A549 (cell line): Measurements from ENCODE around the gene ALDH7A1. TPM values are rescaled to one million over a fixed set of nuclear protein-coding genes. Genes with fewer than 3 reads are reported as not detected.
A peak's percentile ranks its signal among the peaks of the same experiment; 100 is the strongest.

Experiments used
- ATAC-seq, 2 experiments: fragments of 200-7000 bp in 1 of 2; fragments of >200 bp in 1 of 2; cut with Nextera tagmentation in 1 of 2; cut with Tn5 transposase in 1 of 2; 3 replicates each; pipeline versions ENCODE4 v1.8.0 to v1.9.1; 2018 to 2020; ENCODE audit warnings: mild to moderate bottlenecking in 1 of 2, moderate library complexity in 1 of 2
- CTCF ChIA-PET: fragments of 300-600 bp; sonication (Branson Sonifier 250); formaldehyde crosslinking; extraction: SDS; loops from one replicate; lab custom pipeline; 2021; ENCODE audit warnings: antibody characterized with exemption, inconsistent platforms; lab: Yijun Ruan, JAX
- POLR2A ChIA-PET: fragments of 350-600 bp; formaldehyde crosslinking; extraction: SDS; loops from one replicate; lab custom pipeline; 2021; ENCODE audit warnings: antibody characterized with exemption, inconsistent platforms; lab: Yijun Ruan, JAX
- DNase-seq, 2 experiments: peaks; one replicate each; pipeline versions ENCODE4 v3.0.0 to v3.0.0-alpha.2; 2011 to 2016; ENCODE audit warnings: low read depth in 1 of 2, low spot score in 1 of 2
- FAIRE-seq: peaks from 2 replicates; lab custom pipeline; 2011; peaks lifted over from hg19 to GRCh38; lab: Jason Lieb, UNC
- H3K27ac ChIP-seq, 2 experiments: fragments of >200 bp; sonication (Bioruptor Twin); formaldehyde crosslinking; 3 replicates each; pipeline ENCODE4 v1.5.1; 2016 to 2017
- H3K4me1 ChIP-seq: fragments of >200 bp; sonication (Bioruptor Twin); formaldehyde crosslinking; 3 replicates; pipeline ENCODE4 v1.6.1; 2016
- H3K4me2 ChIP-seq: fragments of >200 bp; sonication (Bioruptor Twin); formaldehyde crosslinking; 3 replicates; pipeline ENCODE4 v1.6.1; 2016
- H3K4me3 ChIP-seq: fragments of >200 bp; sonication (Bioruptor Twin); formaldehyde crosslinking; 3 replicates; pipeline ENCODE4 v1.5.1; 2016
- H3K9me3 ChIP-seq: fragments of >200 bp; sonication (Bioruptor Twin); formaldehyde crosslinking; 3 replicates; pipeline ENCODE4 v1.6.1; 2016
- BCL3 ChIP-seq: fragments of >200 bp; sonication (Bioruptor Twin); formaldehyde crosslinking; IDR thresholded peaks from 3 replicates; pipeline ENCODE4 v1.6.1; 2016
- CHD2 ChIP-seq: fragments of 150-350 bp; IDR thresholded peaks from 2 replicates; pipeline ENCODE4 v1.6.1; 2014; ENCODE audit warnings: low read length; ENCODE audit not compliant: partially characterized antibody
- EHMT2 ChIP-seq: fragments of 200-600 bp; sonication (generic); IDR thresholded peaks from 2 replicates; pipeline ENCODE4 v1.6.1; 2016; ENCODE audit warnings: antibody characterized with exemption, low read depth, mild to moderate bottlenecking, moderate library complexity
- ESRRA ChIP-seq: fragments of 150-350 bp; IDR thresholded peaks from 2 replicates; pipeline ENCODE4 v1.6.1; 2014; ENCODE audit warnings: mild to moderate bottlenecking, low read length, borderline replicate concordance
- FOSB ChIP-seq: fragments of 250-450 bp; sonication (Bioruptor Pico); IDR thresholded peaks from 2 replicates; pipeline ENCODE4 v1.5.0; 2020; ENCODE audit warnings: mild to moderate bottlenecking, moderate library complexity
- FOSL2 ChIP-seq, 2 experiments: fragments of 450-650 bp in 1 of 2; fragments of >200 bp in 1 of 2; sonication (Bioruptor Twin) in 1 of 2; formaldehyde crosslinking; IDR thresholded peaks; 2 replicates each; pipeline versions ENCODE4 v1.5.0 to v1.6.1; 2016 to 2020; ENCODE audit warnings: mild to moderate bottlenecking in 1 of 2, moderate library complexity in 1 of 2
- HDAC2 ChIP-seq: fragments of 200-600 bp; sonication (generic); IDR thresholded peaks from 2 replicates; pipeline ENCODE4 v1.6.1; 2016
- HOXB5 ChIP-seq: fragments of 250-450 bp; sonication (Bioruptor Pico); IDR thresholded peaks from 2 replicates; pipeline ENCODE4 v1.5.0; 2020; ENCODE audit warnings: mild to moderate bottlenecking, moderate library complexity
- MAX ChIP-seq: IDR thresholded peaks from 2 replicates; pipeline ENCODE4 v1.6.1; 2012
- NPAS2 ChIP-seq: fragments of 250-450 bp; sonication (Bioruptor Pico); IDR thresholded peaks from 2 replicates; pipeline ENCODE4 v1.8.0; 2022; ENCODE audit warnings: mild to moderate bottlenecking, moderate library complexity, borderline replicate concordance
- RAD21 ChIP-seq, 2 experiments: fragments of >200 bp in 1 of 2; sonication (Bioruptor Twin) in 1 of 2; formaldehyde crosslinking in 1 of 2; IDR thresholded peaks in 1 of 2; conservative IDR thresholded peaks in 1 of 2; 2 replicates in 1 of 2; 3 replicates in 1 of 2; pipeline ENCODE4 v1.6.1; 2012 to 2018; ENCODE audit warnings: inconsistent platforms in 1 of 2
- RARB ChIP-seq: fragments of 250-450 bp; sonication (Bioruptor Pico); IDR thresholded peaks from 2 replicates; pipeline ENCODE4 v1.8.0; 2021; ENCODE audit warnings: mild to moderate bottlenecking, moderate library complexity
- RFX5 ChIP-seq: fragments of 450-650 bp; IDR thresholded peaks from 2 replicates; pipeline ENCODE4 v1.7.1; 2014; ENCODE audit warnings: antibody characterized with exemption, mild to moderate bottlenecking, moderate library complexity
- SMC3 ChIP-seq: fragments of >200 bp; sonication (Bioruptor Twin); formaldehyde crosslinking; IDR thresholded peaks from 3 replicates; pipeline ENCODE4 v1.6.1; 2018; ENCODE audit warnings: inconsistent platforms
- TFCP2L1 ChIP-seq: fragments of 250-450 bp; sonication (Bioruptor Pico); IDR thresholded peaks from 2 replicates; pipeline ENCODE4 v1.5.0; 2021; ENCODE audit warnings: mild to moderate bottlenecking
- TP53 ChIP-seq: fragments of 250-450 bp; sonication (Bioruptor Pico); IDR thresholded peaks from 2 replicates; pipeline ENCODE4 v1.5.0; 2021; ENCODE audit warnings: mild to moderate bottlenecking, moderate library complexity
- ZFP36 ChIP-seq: fragments of 450-650 bp; IDR thresholded peaks from 2 replicates; pipeline ENCODE4 v1.6.1; 2014; ENCODE audit warnings: borderline replicate concordance; ENCODE audit not compliant: partially characterized antibody
- ZNF302 ChIP-seq: fragments of 250-450 bp; sonication (Bioruptor Pico); IDR thresholded peaks from 2 replicates; pipeline ENCODE4 v1.9.0; 2021; ENCODE audit warnings: inconsistent platforms, mild to moderate bottlenecking, moderate library complexity
- ZSCAN20 ChIP-seq: fragments of 250-450 bp; sonication (Bioruptor Pico); IDR thresholded peaks from 2 replicates; pipeline ENCODE4 v1.8.0; 2022; ENCODE audit warnings: mild to moderate bottlenecking, moderate library complexity
- WGBS: methylation state at CpG from one replicate; pipeline ENCODE4 v1.1.6; 2017; ENCODE audit errors: missing lambda C conversion rate; 5-methylcytosine and 5-hydroxymethylcytosine counted together
- polyA plus RNA-seq, 4 experiments: library from polyadenylated mRNA; depleted of rRNA in 3 of 4; stranded (reverse); fragments of >200 nt; fragmentation: RNase III in 1 of 4; extraction: RNeasy Plus Mini Kit Qiagen cat#74134 plus additional on column Dnase treatment in 1 of 4; gene quantifications; 2 replicates in 3 of 4; 3 replicates in 1 of 4; pipeline ENCODE4 v1.2.3, GENCODE V29; 2011 to 2017
- TF ChIP-seq, protein P1 (sequence below): IDR thresholded peaks from 2 replicates; pipeline ENCODE4 v1.6.1; 2012; ENCODE audit warnings: low read depth, borderline replicate concordance
- TF ChIP-seq, protein P2 (sequence below): fragments of >200 bp; sonication (Bioruptor Twin); formaldehyde crosslinking; IDR thresholded peaks from 3 replicates; pipeline ENCODE4 v1.5.1; 2016
- TF ChIP-seq, protein P3 (sequence below): fragments of >200 bp; sonication (Bioruptor Twin); formaldehyde crosslinking; IDR thresholded peaks from 2 replicates; pipeline ENCODE4 v1.6.1; 2016

Gene ALDH7A1
- polyA plus RNA-seq, 2 of the 4 experiments (the other 2 are of a cell fraction), result 72.4 to 99.2 TPM

- TF ChIP-seq, protein P1, sequence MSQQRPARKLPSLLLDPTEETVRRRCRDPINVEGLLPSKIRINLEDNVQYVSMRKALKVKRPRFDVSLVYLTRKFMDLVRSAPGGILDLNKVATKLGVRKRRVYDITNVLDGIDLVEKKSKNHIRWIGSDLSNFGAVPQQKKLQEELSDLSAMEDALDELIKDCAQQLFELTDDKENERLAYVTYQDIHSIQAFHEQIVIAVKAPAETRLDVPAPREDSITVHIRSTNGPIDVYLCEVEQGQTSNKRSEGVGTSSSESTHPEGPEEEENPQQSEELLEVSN, result peak; percentile 74
- TF ChIP-seq TP53 (CRISPR knock-in tag), result no peak
- peak; percentile 71 for TF ChIP-seq SMC3
- TF ChIP-seq ESRRA, result no peak
- no peak for TF ChIP-seq RFX5
Measured at GRCh38 chr5:126594748-126595485, at the start of gene ALDH7A1 (continued).

DNA sequence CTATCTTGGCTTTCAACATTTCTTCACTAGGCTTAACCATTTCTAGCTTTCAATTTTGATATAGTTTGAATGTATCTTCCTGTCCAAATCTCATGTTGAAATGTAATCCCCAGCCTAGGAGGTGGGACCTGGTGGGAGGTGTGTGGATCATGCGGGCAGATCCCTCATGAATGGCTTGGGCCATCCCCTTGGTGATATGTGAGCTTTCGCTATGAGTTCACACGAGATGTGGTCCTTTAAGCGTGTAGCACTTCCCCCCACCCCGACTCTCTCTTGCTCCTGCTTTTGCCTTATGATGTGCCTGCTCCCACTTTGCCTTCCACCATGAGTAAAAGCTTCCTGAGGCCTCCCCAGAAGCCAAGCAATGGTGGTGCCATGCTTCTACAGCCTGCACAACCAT, 46.4 kb upstream of the ALDH7A1 start:
- Histone ChIP-seq H3K27ac (no peak overlapping the region), H3K4me3 (no peak overlapping the region), H3K9me3 (0 out of 3 replicates have a peak, but pooled peaks cover 8% of the 10 kb centered on the region), H3K4me2 (no peak overlapping the region), H3K4me1 (no peaks in the 10 kb centered on the region)
- ATAC-seq, result no peak
- ChIA-PET POLR2A (no interaction called here), CTCF (interaction anchor here (0.6 to 1.4 kb wide), 5 partner anchors 8 to 45 kb away, joined by 3 to 4 read pairs (median 3); partner anchors contain the start of gene PHAX)
- WGBS, result 95% methylated on average over 5 of the region's 5 CpGs
- DNase-seq, result no peak
- TF ChIP-seq ZFP36 (no peak), BCL3 (no peak), FOSL2 (IDR thresholded peaks at IDR 0.05) (no peak), FOSL2 (CRISPR knock-in tag; IDR thresholded peaks at IDR 0.05) (no peak), EHMT2 (no peak), NPAS2 (no peak), HDAC2 (no peak), FOSB (CRISPR knock-in tag) (no peak), MAX (no peak), CHD2 (no peak), RARB (CRISPR knock-in tag) (no peak), ZNF302 (CRISPR knock-in tag) (no peak), RAD21 (conservative IDR thresholded peaks at IDR 0.05 in 1 of 2, IDR thresholded peaks at IDR 0.05 in 1 of 2) (no peak), HOXB5 (CRISPR knock-in tag) (no peak), ZSCAN20 (CRISPR knock-in tag) (no peak)
- TF ChIP-seq, protein P2, sequence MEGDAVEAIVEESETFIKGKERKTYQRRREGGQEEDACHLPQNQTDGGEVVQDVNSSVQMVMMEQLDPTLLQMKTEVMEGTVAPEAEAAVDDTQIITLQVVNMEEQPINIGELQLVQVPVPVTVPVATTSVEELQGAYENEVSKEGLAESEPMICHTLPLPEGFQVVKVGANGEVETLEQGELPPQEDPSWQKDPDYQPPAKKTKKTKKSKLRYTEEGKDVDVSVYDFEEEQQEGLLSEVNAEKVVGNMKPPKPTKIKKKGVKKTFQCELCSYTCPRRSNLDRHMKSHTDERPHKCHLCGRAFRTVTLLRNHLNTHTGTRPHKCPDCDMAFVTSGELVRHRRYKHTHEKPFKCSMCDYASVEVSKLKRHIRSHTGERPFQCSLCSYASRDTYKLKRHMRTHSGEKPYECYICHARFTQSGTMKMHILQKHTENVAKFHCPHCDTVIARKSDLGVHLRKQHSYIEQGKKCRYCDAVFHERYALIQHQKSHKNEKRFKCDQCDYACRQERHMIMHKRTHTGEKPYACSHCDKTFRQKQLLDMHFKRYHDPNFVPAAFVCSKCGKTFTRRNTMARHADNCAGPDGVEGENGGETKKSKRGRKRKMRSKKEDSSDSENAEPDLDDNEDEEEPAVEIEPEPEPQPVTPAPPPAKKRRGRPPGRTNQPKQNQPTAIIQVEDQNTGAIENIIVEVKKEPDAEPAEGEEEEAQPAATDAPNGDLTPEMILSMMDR, result no peak
- TF ChIP-seq, all 56 proteins: peak for 0
- FAIRE-seq, result no peak

DNA sequence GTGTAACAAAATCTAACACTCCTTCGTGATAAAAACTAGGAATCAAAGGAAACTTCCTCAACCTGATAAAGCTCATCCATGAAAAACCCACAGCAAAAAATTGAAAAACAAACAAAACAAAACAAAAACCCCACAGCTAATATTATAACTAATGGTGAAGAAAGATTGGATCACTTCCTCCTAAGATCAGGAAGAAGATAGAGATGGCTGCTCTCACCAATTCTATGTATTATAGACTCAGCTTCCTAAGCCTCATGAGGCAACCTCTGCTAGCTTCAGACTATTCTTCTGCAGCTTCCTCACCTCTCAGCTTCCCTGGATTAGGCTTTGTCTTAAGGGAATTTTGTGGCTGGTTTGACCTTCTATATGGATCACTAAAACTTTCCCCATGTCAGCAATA, 45.8 kb upstream of the ALDH7A1 start:
- no peak for TF ChIP-seq TFCP2L1
- TF ChIP-seq, protein P1, result no peak
- TF ChIP-seq, protein P3, sequence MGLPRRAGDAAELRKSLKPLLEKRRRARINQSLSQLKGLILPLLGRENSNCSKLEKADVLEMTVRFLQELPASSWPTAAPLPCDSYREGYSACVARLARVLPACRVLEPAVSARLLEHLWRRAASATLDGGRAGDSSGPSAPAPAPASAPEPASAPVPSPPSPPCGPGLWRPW, result no peak
- 95% methylated on average over 1 of the region's 1 CpG for WGBS
- Histone ChIP-seq H3K9me3 (0 out of 3 replicates have a peak, but pooled peaks cover 7% of the 10 kb centered on the region), H3K27ac (no peak overlapping the region), H3K4me1 (no peaks in the 10 kb centered on the region), H3K4me2 (no peak overlapping the region), H3K4me3 (no peak overlapping the region)
- CTCF ChIA-PET, result interaction anchor here (0.8 to 1.1 kb wide), 3 partner anchors 9 to 40 kb away, joined by 3 to 4 read pairs (median 3); partner anchors contain the start of gene PHAX
- POLR2A ChIA-PET, result interaction anchor here (0.6 kb wide), 1 partner anchor 18 kb away, joined by 3 read pairs; no protein-coding TSS in a partner anchor
- FAIRE-seq, result no peak
- no peak for DNase-seq
- ATAC-seq, result no peak
